IMR-90 (cell line): ENCODE measurements around the gene ENOX1. TPM values are rescaled to one million over a fixed set of nuclear protein-coding genes. Genes with fewer than 3 reads are reported as not detected.

Experiments
- ATAC-seq: fragments of 200-7000 bp; cut with Tn5 transposase; 2 replicates; pipeline ENCODE4 v1.9.1; 2020; ENCODE audit warnings: low read depth, mild to moderate bottlenecking, moderate library complexity
- BruUV-seq: library from RNA; stranded (reverse); fragments of 400-500 nt; replicated peaks from 2 replicates; lab custom pipeline; 2021; lab: Mats Ljungman, UMichigan
- CTCF ChIA-PET: fragments of 300-600 bp; formaldehyde crosslinking; extraction: SDS; loops from one replicate; lab custom pipeline; 2021; ENCODE audit warnings: antibody characterized with exemption; lab: Yijun Ruan, JAX
- POLR2A ChIA-PET: fragments of 300-600 bp; sonication (Branson Sonifier 250); formaldehyde crosslinking; loops from one replicate; lab custom pipeline; 2022; ENCODE audit warnings: antibody characterized with exemption; ENCODE audit not compliant: unreplicated experiment; lab: Charles Lee
- DNase-seq: peaks from one replicate; pipeline ENCODE4 v3.0.0; 2013
- H2AFZ ChIP-seq: replicated peaks from 2 replicates; pipeline ENCODE3; 2013; ENCODE audit warnings: low read length, mild to moderate bottlenecking; ENCODE audit not compliant: poor library complexity
- H2AK5ac ChIP-seq: 2 replicates; pipeline ENCODE4 v1.6.1; 2013; ENCODE audit warnings: low read depth, low read length, inconsistent platforms
- H2AK9ac ChIP-seq: replicated peaks from 2 replicates; pipeline ENCODE3; 2013; ENCODE audit warnings: mild to moderate bottlenecking, low read depth, low read length, moderate library complexity; ENCODE audit not compliant: poor library complexity
- H2BK120ac ChIP-seq: 2 replicates; pipeline ENCODE4 v1.6.1; 2013; ENCODE audit warnings: low read depth, low read length, inconsistent platforms
- H2BK15ac ChIP-seq: 3 replicates; pipeline ENCODE4 v1.6.1; 2013; ENCODE audit warnings: low read depth, low read length, inconsistent platforms
- H2BK20ac ChIP-seq: 2 replicates; pipeline ENCODE4 v1.6.1; 2013; ENCODE audit warnings: low read depth, mild to moderate bottlenecking, inconsistent platforms, low read length, moderate library complexity
- H2BK5ac ChIP-seq: 2 replicates; pipeline ENCODE4 v1.6.1; 2013; ENCODE audit warnings: mild to moderate bottlenecking, low read depth, low read length, inconsistent platforms; ENCODE audit not compliant: poor library complexity, severe bottlenecking
- H3K14ac ChIP-seq: replicated peaks from 2 replicates; pipeline ENCODE4 v1.6.1; 2013; ENCODE audit warnings: low read depth, low read length, inconsistent platforms
- H3K18ac ChIP-seq: 2 replicates; pipeline ENCODE4 v1.6.1; 2013; ENCODE audit warnings: low read depth, low read length, control low read depth
- H3K23ac ChIP-seq: 2 replicates; pipeline ENCODE4 v1.6.1; 2013; ENCODE audit warnings: low read depth, low read length, inconsistent platforms
- H3K27ac ChIP-seq: 2 replicates; pipeline ENCODE4 v1.5.1; 2013; ENCODE audit warnings: mild to moderate bottlenecking, control low read depth, low read length; ENCODE audit not compliant: insufficient read depth
- H3K27me3 ChIP-seq: 2 replicates; pipeline ENCODE4 v1.6.1; 2013; ENCODE audit warnings: low read length; ENCODE audit not compliant: control insufficient read depth, insufficient read depth
- H3K36me3 ChIP-seq: 2 replicates; pipeline ENCODE4 v1.6.1; 2013; ENCODE audit warnings: low read length, mixed read lengths; ENCODE audit not compliant: control insufficient read depth, insufficient read depth
- H3K4ac ChIP-seq: 2 replicates; pipeline ENCODE4 v1.6.1; 2013; ENCODE audit warnings: low read depth, low read length, inconsistent platforms
- H3K4me1 ChIP-seq: 2 replicates; pipeline ENCODE4 v1.6.1; 2013; ENCODE audit warnings: low read length, mixed read lengths; ENCODE audit not compliant: control insufficient read depth, insufficient read depth
- H3K4me2 ChIP-seq: 2 replicates; pipeline ENCODE4 v1.6.1; 2013; ENCODE audit warnings: low read depth, mild to moderate bottlenecking, control low read depth, low read length, moderate library complexity
- H3K4me3 ChIP-seq: 2 replicates; pipeline ENCODE4 v1.5.1; 2013; ENCODE audit warnings: low read depth, mild to moderate bottlenecking, control low read depth, low read length, moderate library complexity; ENCODE audit not compliant: insufficient read depth
- H3K56ac ChIP-seq: 2 replicates; pipeline ENCODE4 v1.6.1; 2013; ENCODE audit warnings: low read length, inconsistent platforms; ENCODE audit not compliant: insufficient read depth; ENCODE audit errors: extremely low read depth
- H3K79me1 ChIP-seq, 2 experiments: 2 replicates each; pipeline ENCODE4 v1.6.1; 2013; ENCODE audit warnings: low read length in 2 of 2, inconsistent platforms in 1 of 2, low read depth in 1 of 2
- H3K9ac ChIP-seq: 2 replicates; pipeline ENCODE4 v1.6.1; 2013; ENCODE audit warnings: low read depth, low read length, control low read depth
- H3K9me1 ChIP-seq: 2 replicates; pipeline ENCODE4 v1.6.1; 2013; ENCODE audit warnings: low read length, inconsistent platforms; ENCODE audit not compliant: insufficient read depth
- H3K9me3 ChIP-seq: 2 replicates; pipeline ENCODE4 v1.6.1; 2013; ENCODE audit warnings: low read length; ENCODE audit not compliant: control insufficient read depth, insufficient read depth
- H4K20me1 ChIP-seq: 2 replicates; pipeline ENCODE4 v1.6.1; 2013; ENCODE audit warnings: low read length, inconsistent platforms; ENCODE audit not compliant: insufficient read depth
- H4K5ac ChIP-seq: 2 replicates; pipeline ENCODE4 v1.6.1; 2013; ENCODE audit warnings: mild to moderate bottlenecking, low read depth, low read length, control low read depth
- H4K8ac ChIP-seq, 2 experiments: 2 replicates each; pipeline ENCODE4 v1.6.1; 2013; ENCODE audit warnings: low read depth in 2 of 2, low read length in 2 of 2, control low read depth in 1 of 2, inconsistent platforms in 1 of 2
- H4K91ac ChIP-seq: 2 replicates; pipeline ENCODE4 v1.6.1; 2013; ENCODE audit warnings: low read depth, low read length, inconsistent platforms; ENCODE audit not compliant: insufficient read depth
- CHD1 ChIP-seq: IDR thresholded peaks from 2 replicates; pipeline ENCODE4 v1.6.1; 2012; ENCODE audit warnings: low read depth, low read length, improper control_type of control experiment
- CTCF ChIP-seq: conservative IDR thresholded peaks from 2 replicates; pipeline ENCODE4 v1.5.1; 2012; ENCODE audit warnings: mild to moderate bottlenecking, low read depth, low read length, improper control_type of control experiment
- RCOR1 ChIP-seq: IDR thresholded peaks from 2 replicates; pipeline ENCODE4 v1.6.1; 2012; ENCODE audit warnings: mild to moderate bottlenecking, low read length, improper control_type of control experiment; ENCODE audit not compliant: insufficient replicate concordance
- RFX5 ChIP-seq: IDR thresholded peaks from 2 replicates; pipeline ENCODE4 v1.8.0; 2012; ENCODE audit warnings: low read depth, mild to moderate bottlenecking, low read length, moderate library complexity
- SMC3 ChIP-seq: fragments of 150-350 bp; IDR thresholded peaks from 2 replicates; pipeline ENCODE4 v1.6.1; 2016; ENCODE audit warnings: low read depth, mild to moderate bottlenecking, antibody characterized with exemption, low read length, moderate library complexity
- WGBS, 2 experiments: methylation state at CpG; one replicate each; pipeline versions ENCODE4 v1.1.5 to v1.1.7; 2013; ENCODE audit warnings: missing lambda C conversion rate in 2 of 2; ENCODE audit not compliant: insufficient read length in 1 of 2; ENCODE audit errors: extremely low coverage in 2 of 2; 5-methylcytosine and 5-hydroxymethylcytosine counted together
- dilution Hi-C: fragments of 300-500 bp; cut with HindIII; formaldehyde crosslinking; loops from one replicate; pipeline ENCODE4 v1.14.3; 2018; ENCODE audit warnings: low sequenced_read_pairs; ENCODE audit not compliant: unreplicated experiment
- in situ Hi-C: fragments of 300-500 bp; cut with MboI; formaldehyde crosslinking; loops from 3 replicates; pipeline ENCODE4 v1.14.3; 2019; ENCODE audit warnings: low sequenced_read_pairs, inconsistent platforms, mixed read lengths
- intact Hi-C: fragments of 100-400 bp; cut with micrococcal nuclease; formaldehyde crosslinking; loops from 2 replicates; pipeline ENCODE4 v1.10.0; 2022
- polyA plus RNA-seq, 3 experiments: library from polyadenylated mRNA; depleted of rRNA; stranded (reverse); fragments of >200 nt; gene quantifications; 2 replicates each; pipeline ENCODE4 v1.2.3, GENCODE V29; 2012; ENCODE audit warnings: low replicate concordance in 1 of 3
- total RNA-seq: library from RNA; depleted of rRNA; stranded (reverse); fragments of >200 nt; gene quantifications from 2 replicates; pipeline ENCODE4 v1.2.3, GENCODE V29; 2012
- TF ChIP-seq, protein P1 (sequence below): fragments of 150-350 bp; IDR thresholded peaks from 2 replicates; pipeline ENCODE4 v1.6.1; 2016; ENCODE audit warnings: low read depth, mild to moderate bottlenecking, low read length, moderate library complexity, borderline replicate concordance

The ENOX1 gene
- total and polyA plus RNA-seq, 2 of the 4 experiments (the other 2 are of a cell fraction): 0.99 to 1.3 TPM

DNA sequence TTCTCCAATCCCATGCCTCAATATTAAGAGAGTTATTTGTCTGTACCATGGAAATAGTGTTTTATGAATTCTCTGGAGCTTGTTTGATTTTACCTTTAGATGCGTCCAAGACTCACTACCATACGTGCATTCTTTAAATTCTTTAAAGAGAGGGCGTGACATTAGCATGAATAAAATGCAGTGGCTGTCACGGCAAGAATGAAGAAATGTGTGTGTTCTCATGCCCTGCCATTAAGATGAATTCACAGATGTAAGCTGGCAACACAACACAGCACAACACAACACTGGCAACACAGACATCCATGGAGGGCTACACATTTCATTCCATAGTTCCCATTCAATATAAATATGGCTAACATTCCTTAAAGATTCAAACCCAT lies 213.4 kb downstream of the ENOX1 start:
- no peak overlapping the region for H3K9ac ChIP-seq
- CTCF ChIA-PET: no interaction called here

More for the DNA sequence above, 213.4 kb downstream of the ENOX1 start:
- no peaks in the 10 kb centered on the region for H3K79me1 ChIP-seq
- H2BK20ac ChIP-seq: no peak overlapping the region
- H2BK120ac ChIP-seq: no peak overlapping the region
- H2BK15ac ChIP-seq: no peak overlapping the region
- no peaks in the 10 kb centered on the region for H3K9me3 ChIP-seq
- peaks cover 7% of the 10 kb centered on the region for H3K4me1 ChIP-seq
- ATAC-seq: peak; percentile 21; the same call in 1 of the 2 replicates
- no peak overlapping the region for H3K27ac ChIP-seq
- intact Hi-C loops (no loop called here), in situ Hi-C loops (no loop called here), dilution Hi-C loops (no loop called here)
- DNase-seq: no peak
- peak overlapping the region; percentile 64 for H3K18ac ChIP-seq
- POLR2A ChIA-PET: no interaction called here
- no peak overlapping the region for H2AK9ac ChIP-seq
- no peaks in the 10 kb centered on the region for H4K20me1 ChIP-seq
- no TSS peak for BruUV-seq
- no peak overlapping the region for H2AK5ac ChIP-seq
- H3K23ac ChIP-seq: no peak overlapping the region
- no peak overlapping the region for H3K4me3 ChIP-seq
- no peak overlapping the region for H2BK5ac ChIP-seq
- no peaks in the 10 kb centered on the region; the same call in 1 of the 2 replicates for H3K27me3 ChIP-seq
- no peaks in the 10 kb centered on the region for H3K36me3 ChIP-seq
- no peak overlapping the region for H2AFZ ChIP-seq
- WGBS, 2 experiments: no CpG with 5 or more reads among the region's 4 CpGs
- H4K91ac ChIP-seq: no peak overlapping the region
- H4K5ac ChIP-seq: no peak overlapping the region
- H3K4me2 ChIP-seq: peak overlapping the region; percentile 13; the same call in 1 of the 2 replicates
- no peak overlapping the region for H3K14ac ChIP-seq
- H4K8ac ChIP-seq: no peak overlapping the region
- TF ChIP-seq RFX5 (no peak), CHD1 (no peak), SMC3 (no peak), CTCF (no peak), RCOR1 (no peak)
- TF ChIP-seq, protein P1, sequence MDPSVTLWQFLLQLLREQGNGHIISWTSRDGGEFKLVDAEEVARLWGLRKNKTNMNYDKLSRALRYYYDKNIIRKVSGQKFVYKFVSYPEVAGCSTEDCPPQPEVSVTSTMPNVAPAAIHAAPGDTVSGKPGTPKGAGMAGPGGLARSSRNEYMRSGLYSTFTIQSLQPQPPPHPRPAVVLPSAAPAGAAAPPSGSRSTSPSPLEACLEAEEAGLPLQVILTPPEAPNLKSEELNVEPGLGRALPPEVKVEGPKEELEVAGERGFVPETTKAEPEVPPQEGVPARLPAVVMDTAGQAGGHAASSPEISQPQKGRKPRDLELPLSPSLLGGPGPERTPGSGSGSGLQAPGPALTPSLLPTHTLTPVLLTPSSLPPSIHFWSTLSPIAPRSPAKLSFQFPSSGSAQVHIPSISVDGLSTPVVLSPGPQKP: no peak
- no peak overlapping the region for H3K56ac ChIP-seq
- H3K4ac ChIP-seq: no peak overlapping the region
- H3K9me1 ChIP-seq: 0 out of 2 replicates have a peak, but pooled peaks cover 2% of the 10 kb centered on the region
